ENCODE results near the gene HNRNPF. TPM values are rescaled to one million over a fixed set of nuclear protein-coding genes. Genes with fewer than 3 reads are reported as not detected.

Gene HNRNPF
- total and polyA plus RNA-seq, 2 of the 4 experiments (the other 2 are of a cell fraction): 169 to 207 TPM

DNA sequence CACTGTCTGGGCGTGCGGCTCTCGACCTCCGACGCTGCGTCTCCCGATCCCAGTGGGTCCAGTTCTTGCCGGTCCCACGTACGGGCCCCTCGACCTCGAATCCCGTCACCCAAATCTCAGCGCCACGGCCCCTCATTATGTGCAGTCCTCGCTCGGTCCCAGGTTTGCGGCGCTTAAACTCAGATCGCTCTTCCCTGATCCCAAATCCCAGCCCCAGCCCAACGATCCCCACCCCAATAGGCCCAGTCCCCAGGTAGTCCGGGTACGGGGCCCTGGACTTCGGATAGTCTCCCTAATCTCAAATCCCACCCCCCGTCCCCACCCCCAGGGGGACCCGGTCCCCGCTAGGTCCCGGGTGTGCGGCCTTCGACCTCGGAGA, 666 bp downstream of the HNRNPF start:
- H3K4me1 ChIP-seq (ENCODE audit: control insufficient read depth, insufficient read depth, low read length): peaks cover 2% of the 10 kb centered on the region; the same call in 1 of the 2 replicates
- H3K27me3 ChIP-seq (ENCODE audit: control insufficient read depth, insufficient read depth, low read length): no peaks in the 10 kb centered on the region
- no peak for ATAC-seq (ENCODE audit: low read depth)
- peak overlapping the region; percentile 97 for H2AFZ ChIP-seq (replicated peaks; ENCODE audit: low read length, poor library complexity)
- H3K56ac ChIP-seq (ENCODE audit: extremely low read depth, insufficient read depth, low read length): no peak overlapping the region
- H3K4ac ChIP-seq (ENCODE audit: low read depth, low read length): peak overlapping the region; percentile 84
- H4K5ac ChIP-seq (ENCODE audit: low read depth, low read length): no peak overlapping the region
- peak overlapping the region; percentile 88 for H3K4me2 ChIP-seq (ENCODE audit: low read depth, low read length)
- no peak overlapping the region for H2BK20ac ChIP-seq (ENCODE audit: low read depth, low read length)
- TF ChIP-seq MXI1 (IDR thresholded peaks at IDR 0.05; ENCODE audit: borderline replicate concordance, low read depth, low read length) (no peak), BHLHE40 (IDR thresholded peaks at IDR 0.05; ENCODE audit: low read depth, low read length) (no peak), RCOR1 (IDR thresholded peaks at IDR 0.05; ENCODE audit: insufficient replicate concordance, low read length) (no peak), FOS (IDR thresholded peaks at IDR 0.05; ENCODE audit: low read depth, low read length) (no peak), CEBPB (IDR thresholded peaks at IDR 0.05; ENCODE audit: low read depth, low read length) (no peak), NFE2L2 (IDR thresholded peaks at IDR 0.05; ENCODE audit: low read depth, low read length) (no peak), POLR2A (IDR thresholded peaks at IDR 0.05; ENCODE audit: low read depth, low read length) (no peak), SMC3 (IDR thresholded peaks at IDR 0.05; ENCODE audit: low read depth, low read length) (no peak), MAZ (IDR thresholded peaks at IDR 0.05; ENCODE audit: borderline replicate concordance, low read depth, low read length) (no peak), MAFK (IDR thresholded peaks at IDR 0.05; ENCODE audit: low read depth, low read length) (no peak), RFX5 (IDR thresholded peaks at IDR 0.05; ENCODE audit: low read depth, low read length) (no peak), CHD1 (IDR thresholded peaks at IDR 0.05; ENCODE audit: low read depth, low read length) (no peak), RAD21 (IDR thresholded peaks at IDR 0.05; ENCODE audit: low read length) (no peak)
- TF ChIP-seq, protein P1, sequence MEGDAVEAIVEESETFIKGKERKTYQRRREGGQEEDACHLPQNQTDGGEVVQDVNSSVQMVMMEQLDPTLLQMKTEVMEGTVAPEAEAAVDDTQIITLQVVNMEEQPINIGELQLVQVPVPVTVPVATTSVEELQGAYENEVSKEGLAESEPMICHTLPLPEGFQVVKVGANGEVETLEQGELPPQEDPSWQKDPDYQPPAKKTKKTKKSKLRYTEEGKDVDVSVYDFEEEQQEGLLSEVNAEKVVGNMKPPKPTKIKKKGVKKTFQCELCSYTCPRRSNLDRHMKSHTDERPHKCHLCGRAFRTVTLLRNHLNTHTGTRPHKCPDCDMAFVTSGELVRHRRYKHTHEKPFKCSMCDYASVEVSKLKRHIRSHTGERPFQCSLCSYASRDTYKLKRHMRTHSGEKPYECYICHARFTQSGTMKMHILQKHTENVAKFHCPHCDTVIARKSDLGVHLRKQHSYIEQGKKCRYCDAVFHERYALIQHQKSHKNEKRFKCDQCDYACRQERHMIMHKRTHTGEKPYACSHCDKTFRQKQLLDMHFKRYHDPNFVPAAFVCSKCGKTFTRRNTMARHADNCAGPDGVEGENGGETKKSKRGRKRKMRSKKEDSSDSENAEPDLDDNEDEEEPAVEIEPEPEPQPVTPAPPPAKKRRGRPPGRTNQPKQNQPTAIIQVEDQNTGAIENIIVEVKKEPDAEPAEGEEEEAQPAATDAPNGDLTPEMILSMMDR (conservative IDR thresholded peaks at IDR 0.05; ENCODE audit: low read depth, low read length): no peak
- TF ChIP-seq, protein P2, sequence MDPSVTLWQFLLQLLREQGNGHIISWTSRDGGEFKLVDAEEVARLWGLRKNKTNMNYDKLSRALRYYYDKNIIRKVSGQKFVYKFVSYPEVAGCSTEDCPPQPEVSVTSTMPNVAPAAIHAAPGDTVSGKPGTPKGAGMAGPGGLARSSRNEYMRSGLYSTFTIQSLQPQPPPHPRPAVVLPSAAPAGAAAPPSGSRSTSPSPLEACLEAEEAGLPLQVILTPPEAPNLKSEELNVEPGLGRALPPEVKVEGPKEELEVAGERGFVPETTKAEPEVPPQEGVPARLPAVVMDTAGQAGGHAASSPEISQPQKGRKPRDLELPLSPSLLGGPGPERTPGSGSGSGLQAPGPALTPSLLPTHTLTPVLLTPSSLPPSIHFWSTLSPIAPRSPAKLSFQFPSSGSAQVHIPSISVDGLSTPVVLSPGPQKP (IDR thresholded peaks at IDR 0.05; ENCODE audit: borderline replicate concordance, low read depth, low read length): no peak
- TF ChIP-seq, protein P3, sequence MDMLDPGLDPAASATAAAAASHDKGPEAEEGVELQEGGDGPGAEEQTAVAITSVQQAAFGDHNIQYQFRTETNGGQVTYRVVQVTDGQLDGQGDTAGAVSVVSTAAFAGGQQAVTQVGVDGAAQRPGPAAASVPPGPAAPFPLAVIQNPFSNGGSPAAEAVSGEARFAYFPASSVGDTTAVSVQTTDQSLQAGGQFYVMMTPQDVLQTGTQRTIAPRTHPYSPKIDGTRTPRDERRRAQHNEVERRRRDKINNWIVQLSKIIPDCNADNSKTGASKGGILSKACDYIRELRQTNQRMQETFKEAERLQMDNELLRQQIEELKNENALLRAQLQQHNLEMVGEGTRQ (IDR thresholded peaks at IDR 0.05; ENCODE audit: low read depth, low read length): no peak
- H4K20me1 ChIP-seq (ENCODE audit: insufficient read depth, low read length): peaks cover 51% of the 10 kb centered on the region
- H4K91ac ChIP-seq (ENCODE audit: insufficient read depth, low read depth, low read length): no peak overlapping the region; the same call in 1 of the 2 replicates
- H3K23ac ChIP-seq (ENCODE audit: low read depth, low read length): peak overlapping the region; percentile 38; the same call in 1 of the 2 replicates
- peak overlapping the region; percentile 82 for H3K4me3 ChIP-seq (ENCODE audit: insufficient read depth, low read depth, low read length)
- ChIA-PET CTCF (no interaction called here), POLR2A (ENCODE audit: unreplicated experiment) (no interaction called here)
- no peak for DNase-seq
- dilution Hi-C loops (cut with HindIII; ENCODE audit: low sequenced_read_pairs, unreplicated experiment) (no loop called here), intact Hi-C loops (cut with micrococcal nuclease) (loop anchor here (5.0 kb wide), 1 partner anchor 271 kb away; the partner anchor contains the start of gene CSGALNACT2), in situ Hi-C loops (cut with MboI; ENCODE audit: low sequenced_read_pairs) (loop anchor here (25.0 kb wide), 1 partner anchor 1579 kb away; the partner anchor contains the start of gene DEPP1)
- peaks cover 4 to 23% of the 10 kb centered on the region in 2 experiments; a peak in 2 of 4 replicates for H3K79me1 ChIP-seq (ENCODE audit: low read depth in 1 of 2, low read length in 2 of 2)
- peak overlapping the region in 1 of 2 experiments; percentile 91; a peak in 1 of 4 replicates for H4K8ac ChIP-seq (ENCODE audit: low read depth in 2 of 2, low read length in 2 of 2)
- no peaks in the 10 kb centered on the region; the same call in 1 of the 2 replicates for H3K9me1 ChIP-seq (ENCODE audit: insufficient read depth, low read length)
- no peaks in the 10 kb centered on the region for H3K36me3 ChIP-seq (ENCODE audit: control insufficient read depth, insufficient read depth, low read length)
- no peak overlapping the region for H2BK15ac ChIP-seq (ENCODE audit: low read depth, low read length)
- no peak overlapping the region for H2BK120ac ChIP-seq (ENCODE audit: low read depth, low read length)
- H2BK5ac ChIP-seq (ENCODE audit: low read depth, low read length, poor library complexity, severe bottlenecking): peak overlapping the region; percentile 66
- H3K14ac ChIP-seq (replicated peaks; ENCODE audit: low read depth, low read length): peak overlapping the region; percentile 35; the same call in 1 of the 2 replicates
- peak overlapping the region; percentile 97 for H2AK9ac ChIP-seq (replicated peaks; ENCODE audit: low read depth, low read length, poor library complexity)
- BruUV-seq (replicated peaks): no TSS peak
- H3K27ac ChIP-seq (ENCODE audit: insufficient read depth, low read length): peak overlapping the region; percentile 96
- peak overlapping the region; percentile 35 for H2AK5ac ChIP-seq (ENCODE audit: low read depth, low read length)
- H3K18ac ChIP-seq (ENCODE audit: low read depth, low read length): no peak overlapping the region
- no peaks in the 10 kb centered on the region for H3K9me3 ChIP-seq (ENCODE audit: control insufficient read depth, insufficient read depth, low read length)
- H3K9ac ChIP-seq (ENCODE audit: low read depth, low read length): peak overlapping the region; percentile 75
- WGBS, 2 experiments (ENCODE audit: extremely low coverage in 2 of 2, insufficient read length in 1 of 2): 1% methylated on average over 17 of the region's 31 CpGs; no CpG with 5 or more reads in 1 of the 2 experiments
